Skeletal muscle satellite cell (primary cell): Measurements from ENCODE around the gene NOD2.
A peak's percentile ranks its signal among the peaks of the same experiment; 100 is the strongest.

ENCODE experiments used
- H3K27me3 ChIP-seq: 2 replicates; pipeline ENCODE4 v1.7.0; 2013; ENCODE audit warnings: low read length; ENCODE audit not compliant: control insufficient read depth, insufficient read depth
- H3K36me3 ChIP-seq: 2 replicates; pipeline ENCODE4 v1.7.0; 2013; ENCODE audit warnings: mild to moderate bottlenecking, control low read depth, low read length; ENCODE audit not compliant: insufficient read depth
- H3K4me1 ChIP-seq: 2 replicates; pipeline ENCODE4 v1.7.0; 2013; ENCODE audit warnings: low read length; ENCODE audit not compliant: control insufficient read depth, insufficient read depth
- H3K4me2 ChIP-seq: 2 replicates; pipeline ENCODE4 v1.7.0; 2013; ENCODE audit warnings: mild to moderate bottlenecking, low read length
- H3K4me3 ChIP-seq: 2 replicates; pipeline ENCODE4 v1.7.0; 2013; ENCODE audit warnings: low read length
- H3K9ac ChIP-seq: 2 replicates; pipeline ENCODE4 v1.7.0; 2013; ENCODE audit warnings: mild to moderate bottlenecking, low read depth, low read length, moderate library complexity
- H3K9me3 ChIP-seq: replicated peaks from 2 replicates; pipeline ENCODE4 v1.7.0; 2013; ENCODE audit warnings: mild to moderate bottlenecking, control low read depth, low read length

Gene NOD2

GRCh38 chr16:50740736-50741135, 47.3 kb downstream of the NOD2 start:
- peaks cover 35% of the 10 kb centered on the region for H3K4me1 ChIP-seq
- H3K9me3 ChIP-seq = no peaks in the 10 kb centered on the region
- H3K27me3 ChIP-seq = no peaks in the 10 kb centered on the region
- H3K9ac ChIP-seq = no peak overlapping the region
- no peak overlapping the region for H3K4me2 ChIP-seq
- peaks cover 4% of the 10 kb centered on the region for H3K36me3 ChIP-seq
- peak overlapping the region; percentile 65 for H3K4me3 ChIP-seq

DNA sequence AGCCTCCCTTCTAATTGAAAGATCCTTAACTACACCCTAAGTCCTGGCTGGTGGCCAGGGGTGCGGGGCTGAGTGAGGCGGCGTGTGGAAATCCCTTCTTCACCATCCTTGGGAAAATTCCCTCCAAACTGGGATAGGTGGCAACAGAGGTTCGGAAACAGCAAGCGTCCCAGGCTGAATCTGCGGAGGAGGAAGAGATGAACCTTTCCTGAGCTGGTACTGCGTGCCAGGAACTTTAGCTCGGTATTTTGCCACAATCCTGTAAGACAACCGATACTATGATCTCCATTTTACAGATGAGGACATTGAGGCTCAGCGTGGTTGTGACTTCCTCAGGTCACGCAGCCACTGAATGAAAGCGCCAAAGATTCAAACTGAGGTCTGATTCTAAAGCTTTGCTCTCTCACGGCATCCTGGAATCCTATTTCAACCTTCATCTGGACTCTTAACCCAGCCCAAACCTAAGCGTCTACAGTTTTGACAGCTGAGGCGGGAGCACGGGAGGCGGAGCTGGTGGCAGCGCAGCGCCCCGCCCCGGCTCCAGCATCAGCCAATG, 47.9 kb downstream of the NOD2 start:
- Histone ChIP-seq H3K27me3 (no peaks in the 10 kb centered on the region), H3K4me2 (peak overlapping the region; percentile 79), H3K4me1 (peaks cover 35% of the 10 kb centered on the region), H3K9me3 (no peaks in the 10 kb centered on the region), H3K36me3 (peaks cover 4% of the 10 kb centered on the region), H3K4me3 (peak overlapping the region; percentile 65), H3K9ac (peak overlapping the region; percentile 46)

GRCh38 chr16:50741781-50742575, 48.6 kb downstream of the NOD2 start, which contains the start of gene CYLD:
CYLD (plus strand) TSS chr16:50742086; CDS start chr16:50749699, 7,613 bp downstream.
- peak within 1 kb of the TSS; percentile 91 for H3K4me2 ChIP-seq
- peak within 1 kb of the TSS; percentile 88 for H3K4me3 ChIP-seq
- peaks cover 4% of the 10 kb centered on the region for H3K36me3 ChIP-seq
- no peaks in the 10 kb centered on the region for H3K9me3 ChIP-seq
- H3K27me3 ChIP-seq = no peaks in the 10 kb centered on the region
- H3K4me1 ChIP-seq = peaks cover 35% of the 10 kb centered on the region
- H3K9ac ChIP-seq = peak within 1 kb of the TSS; percentile 95

- Histone ChIP-seq H3K9me3 (no peaks in the 10 kb centered on the region), H3K9ac (peak overlapping the region; percentile 95), H3K36me3 (peaks cover 4% of the 10 kb centered on the region), H3K4me1 (peaks cover 35% of the 10 kb centered on the region), H3K4me2 (peak overlapping the region; percentile 91), H3K27me3 (no peaks in the 10 kb centered on the region), H3K4me3 (peak overlapping the region; percentile 88)
These were observed 49.3 kb downstream of the NOD2 start for GRCh38 chr16:50742576-50743200.

DNA sequence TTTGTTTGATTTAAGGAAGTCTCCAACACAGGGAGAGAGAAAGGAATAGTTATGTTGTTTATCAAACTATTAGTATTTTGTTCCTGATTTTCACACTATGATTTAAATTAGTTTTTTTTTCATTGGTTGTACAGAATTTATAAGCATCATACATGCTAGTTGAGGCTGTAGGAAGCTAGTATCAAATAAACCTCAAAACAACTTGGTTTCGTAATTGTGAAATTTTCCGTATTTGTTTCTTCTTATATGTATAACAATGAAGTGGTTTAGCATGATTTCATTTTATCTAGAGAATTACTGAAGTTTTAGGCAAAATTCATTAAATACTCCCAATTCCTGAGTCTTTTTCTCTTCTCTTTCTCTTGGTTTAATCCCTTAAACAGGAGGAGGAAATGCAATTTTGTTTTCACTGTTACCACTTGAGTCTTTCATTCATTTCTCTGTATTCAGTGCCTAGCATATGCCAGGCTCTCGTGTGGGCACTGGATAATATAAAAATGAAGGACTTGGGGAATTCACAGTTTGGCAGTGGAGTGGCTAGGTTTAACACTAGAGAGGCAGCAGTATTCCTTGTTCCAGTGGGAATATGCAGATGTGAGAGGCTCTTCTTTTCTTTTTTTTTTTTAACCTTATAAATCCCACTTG, 50.3 kb downstream of the NOD2 start:
- Histone ChIP-seq H3K4me1 (peaks cover 35% of the 10 kb centered on the region), H3K4me3 (peak overlapping the region; percentile 88)

GRCh38 chr16:50744881-50745280, 51.5 kb downstream of the NOD2 start:
- Histone ChIP-seq H3K9ac (no peak overlapping the region), H3K4me3 (no peak overlapping the region), H3K4me1 (peaks cover 35% of the 10 kb centered on the region)

More for the DNA sequence above, 50.3 kb downstream of the NOD2 start:
- peaks cover 4% of the 10 kb centered on the region for H3K36me3 ChIP-seq
- no peaks in the 10 kb centered on the region for H3K27me3 ChIP-seq
- peak overlapping the region; percentile 91 for H3K4me2 ChIP-seq
- no peaks in the 10 kb centered on the region for H3K9me3 ChIP-seq
- peak overlapping the region; percentile 59 for H3K9ac ChIP-seq

DNA sequence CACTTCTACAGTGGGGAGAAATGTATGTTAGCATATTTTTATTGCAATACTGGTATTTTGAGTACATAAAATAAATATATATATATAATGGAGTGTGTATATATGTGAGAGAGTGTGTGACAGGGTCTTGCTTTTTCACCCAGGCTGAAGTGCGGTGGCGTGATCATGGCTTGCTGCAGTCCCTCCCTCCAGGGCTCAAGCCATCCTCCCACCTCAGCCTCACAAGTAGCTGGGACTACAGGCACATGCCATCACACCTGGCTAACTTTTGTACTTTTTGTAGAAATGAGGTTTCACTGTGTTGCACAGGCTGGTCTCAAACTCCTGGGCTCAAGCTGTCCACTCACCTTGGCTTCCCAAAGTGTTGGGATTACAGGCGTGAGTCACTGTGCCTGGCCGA, 52.5 kb downstream of the NOD2 start:
- H3K4me1 ChIP-seq = peaks cover 34% of the 10 kb centered on the region
- no peaks in the 10 kb centered on the region for H3K9me3 ChIP-seq
- H3K9ac ChIP-seq = no peak overlapping the region
- peaks cover 11% of the 10 kb centered on the region for H3K36me3 ChIP-seq
- H3K4me3 ChIP-seq = no peak overlapping the region
- H3K4me2 ChIP-seq = no peak overlapping the region
- no peaks in the 10 kb centered on the region for H3K27me3 ChIP-seq

More at GRCh38 chr16:50744881-50745280, 51.5 kb downstream of the NOD2 start:
- H3K36me3 ChIP-seq = peaks cover 9% of the 10 kb centered on the region
- peak overlapping the region; percentile 91 for H3K4me2 ChIP-seq
- no peaks in the 10 kb centered on the region for H3K9me3 ChIP-seq
- H3K27me3 ChIP-seq = no peaks in the 10 kb centered on the region

DNA sequence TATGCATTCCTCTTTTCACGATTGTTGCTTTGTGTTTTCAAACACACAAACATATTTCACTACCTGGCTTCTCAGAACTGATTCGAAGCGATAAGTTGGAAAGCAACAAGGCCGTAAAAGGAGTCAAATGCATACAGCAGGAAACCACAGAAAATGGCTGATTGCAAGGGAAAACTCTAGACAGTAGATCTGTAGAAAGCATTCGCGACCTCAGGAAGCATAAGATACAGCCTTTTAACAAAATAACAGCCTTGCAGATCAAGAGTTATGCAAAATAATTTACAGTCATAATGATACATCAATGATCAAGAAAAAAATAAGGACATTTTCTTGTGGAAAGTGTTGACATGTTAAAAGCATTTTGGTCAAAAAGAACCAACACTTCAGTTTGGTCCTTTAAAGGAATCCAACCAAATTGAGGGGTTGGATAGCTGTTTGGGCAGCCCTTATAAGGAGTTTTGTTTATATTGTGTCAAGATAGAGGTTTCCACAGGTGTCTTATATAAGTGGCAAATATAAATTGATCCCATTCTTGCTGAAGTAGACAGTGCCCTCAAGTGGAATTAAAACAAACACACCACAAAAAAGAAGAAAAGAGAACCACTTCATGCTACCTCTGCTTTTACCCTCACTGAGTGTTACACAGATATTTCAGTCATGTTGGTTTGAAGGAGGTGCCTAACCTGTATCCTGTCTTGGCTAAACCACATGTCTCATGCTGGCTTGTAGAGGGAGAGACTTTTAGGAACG, 54.0 kb downstream of the NOD2 start:
- Histone ChIP-seq H3K36me3 (peaks cover 16% of the 10 kb centered on the region), H3K4me3 (no peak overlapping the region), H3K4me1 (peaks cover 29% of the 10 kb centered on the region), H3K27me3 (no peaks in the 10 kb centered on the region), H3K9me3 (no peaks in the 10 kb centered on the region), H3K9ac (no peak overlapping the region), H3K4me2 (no peak overlapping the region)

DNA sequence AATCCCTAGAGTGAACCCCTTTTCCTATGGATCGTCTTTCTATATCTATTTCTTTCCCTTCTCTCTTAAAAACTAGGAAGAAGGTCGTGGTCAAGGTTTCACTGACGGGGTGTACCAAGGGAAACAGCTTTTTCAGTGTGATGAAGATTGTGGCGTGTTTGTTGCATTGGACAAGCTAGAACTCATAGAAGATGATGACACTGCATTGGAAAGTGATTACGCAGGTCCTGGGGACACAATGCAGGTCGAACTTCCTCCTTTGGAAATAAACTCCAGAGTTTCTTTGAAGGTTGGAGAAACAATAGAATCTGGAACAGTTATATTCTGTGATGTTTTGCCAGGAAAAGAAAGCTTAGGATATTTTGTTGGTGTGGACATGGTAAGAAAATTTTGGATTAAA, 58.1 kb downstream of the NOD2 start:
- Histone ChIP-seq H3K9me3 (no peaks in the 10 kb centered on the region), H3K4me1 (no peaks in the 10 kb centered on the region), H3K4me3 (no peak overlapping the region), H3K36me3 (peaks cover 45% of the 10 kb centered on the region), H3K27me3 (no peaks in the 10 kb centered on the region), H3K9ac (no peak overlapping the region), H3K4me2 (no peak overlapping the region)

- Histone ChIP-seq H3K36me3 (peaks cover 53% of the 10 kb centered on the region), H3K9me3 (no peaks in the 10 kb centered on the region), H3K4me2 (no peak overlapping the region), H3K27me3 (no peaks in the 10 kb centered on the region), H3K9ac (no peak overlapping the region), H3K4me3 (no peak overlapping the region), H3K4me1 (no peaks in the 10 kb centered on the region)
These were observed 59.2 kb downstream of the NOD2 start for GRCh38 chr16:50752471-50753235.
